Thyroid gland (tissue), 4 donors: Measurements from ENCODE around the gene BCLAF3. TPM values are rescaled to one million over a fixed set of nuclear protein-coding genes. Genes with fewer than 3 reads are reported as not detected.

Experiments
- DNase-seq, 2 donors: peaks; one replicate each; pipeline ENCODE4 v3.0.0-alpha.2; 2019
- H3K27ac ChIP-seq, 3 donors: fragments of 200-600 bp; sonication (generic); 1 replicate in 2 of 3; 2 replicates in 1 of 3; pipeline ENCODE4 v1.5.1; 2016 to 2019; ENCODE audit warnings: mild to moderate bottlenecking in 1 of 3, moderate library complexity in 1 of 3
- H3K27me3 ChIP-seq: fragments of 200-600 bp; sonication (generic); one replicate; pipeline ENCODE4 v1.5.1; 2019
- H3K36me3 ChIP-seq, 2 donors: fragments of 200-600 bp; sonication (generic); one replicate each; pipeline ENCODE4 v1.5.1; 2016 to 2019
- H3K4me1 ChIP-seq, 2 donors: fragments of 200-600 bp; sonication (generic); one replicate each; pipeline ENCODE4 v1.5.1; 2017 to 2019
- H3K4me3 ChIP-seq, 3 donors: fragments of 200-600 bp; sonication (generic); replicated peaks in 1 of 3; 1 replicate in 2 of 3; 2 replicates in 1 of 3; pipeline ENCODE4 v1.5.1; 2016; ENCODE audit warnings: mild to moderate bottlenecking in 1 of 3
- H3K9me3 ChIP-seq: fragments of 200-600 bp; sonication (generic); one replicate; pipeline ENCODE4 v1.5.1; 2017
- CTCF ChIP-seq, 6 experiments: fragments of 200-600 bp in 3 of 6; fragments of 450-650 bp in 3 of 6; sonication (generic) in 3 of 6; IDR thresholded peaks; one replicate each; pipeline ENCODE4 v1.5.1; 2016 to 2019; ENCODE audit warnings: antibody characterized with exemption in 6 of 6, mild to moderate bottlenecking in 2 of 6, inconsistent platforms in 1 of 6, moderate library complexity in 1 of 6
- POLR2A ChIP-seq, 2 donors: fragments of 450-650 bp; IDR thresholded peaks; one replicate each; pipeline ENCODE4 v1.6.1; 2017; ENCODE audit warnings: antibody characterized with exemption in 2 of 2, mild to moderate bottlenecking in 2 of 2, moderate library complexity in 1 of 2
- WGBS, 2 donors: methylation state at CpG; one replicate each; pipeline ENCODE4 v1.1.5; 2017; 5-methylcytosine and 5-hydroxymethylcytosine counted together
- intact Hi-C: fragments of 100-400 bp; cut with DNase I; formaldehyde crosslinking; loops from one replicate; pipeline ENCODE4 v1.15.1; 2023
- total RNA-seq, 4 donors: library from RNA; depleted of rRNA; stranded (reverse); fragments of >200 nt; gene quantifications; one replicate each; pipeline ENCODE4 v1.2.3, GENCODE V29; 2016

BCLAF3 gene
- total RNA-seq, 4 donors from 2014 or later: 10.8 to 16.7 (median 12.3) TPM

DNA sequence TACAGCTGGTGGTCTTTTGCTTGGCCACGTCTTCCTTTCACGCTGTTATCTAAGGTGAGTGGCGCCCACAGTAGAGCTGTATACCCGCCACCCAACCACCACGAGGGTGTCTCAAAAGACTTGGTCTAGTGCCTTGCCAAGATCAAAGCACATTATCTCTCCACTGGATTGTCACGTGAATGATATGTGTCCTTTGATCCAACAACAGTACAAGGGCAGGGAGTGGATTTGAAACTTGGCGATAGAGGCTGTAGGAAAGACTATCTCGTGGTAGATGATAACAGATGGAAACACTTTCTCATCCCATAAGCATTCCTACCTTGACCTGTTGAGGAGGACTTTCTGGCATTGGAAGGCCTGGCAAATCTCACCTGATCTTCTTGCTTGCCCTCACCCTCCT lies 37.7 kb upstream of the BCLAF3 start:
- H3K9me3 ChIP-seq: no peaks in the 10 kb centered on the region
- H3K36me3 ChIP-seq: no peaks in the 10 kb centered on the region
- 95 to 98% methylated on average over 5 to 8 of the region's 8 CpGs for WGBS, 2 donors
- H3K4me3 ChIP-seq: no peak overlapping the region
- no peaks in the 10 kb centered on the region for H3K4me1 ChIP-seq
- no peaks in the 10 kb centered on the region for H3K27me3 ChIP-seq
- DNase-seq: no peak
- no peak for TF ChIP-seq CTCF (IDR thresholded peaks at IDR 0.05)
- no peak for TF ChIP-seq POLR2A (IDR thresholded peaks at IDR 0.05)
- intact Hi-C loops: no loop called here
- H3K27ac ChIP-seq: no peak overlapping the region

DNA sequence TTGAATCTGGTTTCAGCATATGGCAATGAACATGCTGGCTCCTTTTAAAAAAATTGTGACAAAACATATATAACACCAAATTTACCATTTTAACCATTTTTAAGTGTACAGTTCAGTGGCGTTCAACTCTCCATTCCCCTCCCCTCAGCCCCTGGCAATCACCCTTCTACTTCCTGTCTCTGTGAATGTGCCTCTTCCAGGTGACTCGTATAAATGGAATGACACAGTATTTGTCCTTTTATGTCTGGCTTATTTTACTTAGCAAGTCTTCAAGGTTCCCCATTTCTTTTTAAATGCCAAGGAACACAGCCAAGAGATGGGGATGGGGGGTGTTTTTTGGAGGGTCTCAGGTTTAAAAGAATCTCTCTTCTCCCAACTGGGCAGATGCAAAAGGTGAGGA lies 35.4 kb upstream of the BCLAF3 start:
- Histone ChIP-seq H3K27ac (no peak overlapping the region), H3K4me3 (no peak overlapping the region), H3K9me3 (no peaks in the 10 kb centered on the region), H3K36me3 (no peaks in the 10 kb centered on the region), H3K27me3 (no peaks in the 10 kb centered on the region), H3K4me1 (no peaks in the 10 kb centered on the region)
- 40 to 57% methylated on average over 2 of the region's 2 CpGs for WGBS, 2 donors
- TF ChIP-seq POLR2A (IDR thresholded peaks at IDR 0.05) (no peak), CTCF (IDR thresholded peaks at IDR 0.05) (no peak)
- intact Hi-C loops: no loop called here
- DNase-seq: no peak

GRCh38 chrX:20019672-20020365 lies 29.0 kb upstream of the BCLAF3 start:
- H3K27ac ChIP-seq: no peak overlapping the region
- TF ChIP-seq POLR2A (IDR thresholded peaks at IDR 0.05): no peak
- TF ChIP-seq CTCF (IDR thresholded peaks at IDR 0.05): no peak
- no peaks in the 10 kb centered on the region for H3K9me3 ChIP-seq
- H3K27me3 ChIP-seq: no peaks in the 10 kb centered on the region
- 83 to 94% methylated on average over 6 of the region's 6 CpGs for WGBS, 2 donors
- intact Hi-C loops: no loop called here
- no peak for DNase-seq
- no peak overlapping the region for H3K4me3 ChIP-seq
- no peaks in the 10 kb centered on the region for H3K36me3 ChIP-seq
- H3K4me1 ChIP-seq: no peaks in the 10 kb centered on the region

DNA sequence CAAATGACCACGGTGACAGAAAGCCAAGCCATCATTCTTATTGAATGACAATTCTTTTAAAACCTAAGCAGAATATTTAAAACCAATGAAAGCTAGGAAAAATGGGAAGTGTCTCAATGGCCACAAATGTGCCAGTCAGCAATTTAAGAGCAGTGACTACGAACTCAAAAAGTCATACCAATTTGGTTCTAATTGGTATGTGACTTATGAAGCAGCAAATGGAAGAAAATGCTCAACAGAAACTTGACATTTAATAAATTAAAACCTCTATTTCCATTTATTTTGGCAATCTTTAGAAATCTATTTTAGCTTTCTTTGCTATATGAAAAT lies 25.7 kb upstream of the BCLAF3 start:
- no peaks in the 10 kb centered on the region for H3K9me3 ChIP-seq
- TF ChIP-seq POLR2A (IDR thresholded peaks at IDR 0.05) (no peak), CTCF (IDR thresholded peaks at IDR 0.05) (no peak)
- intact Hi-C loops: no loop called here
- no peak overlapping the region for H3K4me3 ChIP-seq
- DNase-seq: no peak
- H3K27me3 ChIP-seq: no peaks in the 10 kb centered on the region
- 85 to 88% methylated on average over 2 of the region's 2 CpGs for WGBS, 2 donors
- no peaks in the 10 kb centered on the region for H3K36me3 ChIP-seq
- H3K4me1 ChIP-seq: no peaks in the 10 kb centered on the region
- H3K27ac ChIP-seq: no peak overlapping the region

DNA sequence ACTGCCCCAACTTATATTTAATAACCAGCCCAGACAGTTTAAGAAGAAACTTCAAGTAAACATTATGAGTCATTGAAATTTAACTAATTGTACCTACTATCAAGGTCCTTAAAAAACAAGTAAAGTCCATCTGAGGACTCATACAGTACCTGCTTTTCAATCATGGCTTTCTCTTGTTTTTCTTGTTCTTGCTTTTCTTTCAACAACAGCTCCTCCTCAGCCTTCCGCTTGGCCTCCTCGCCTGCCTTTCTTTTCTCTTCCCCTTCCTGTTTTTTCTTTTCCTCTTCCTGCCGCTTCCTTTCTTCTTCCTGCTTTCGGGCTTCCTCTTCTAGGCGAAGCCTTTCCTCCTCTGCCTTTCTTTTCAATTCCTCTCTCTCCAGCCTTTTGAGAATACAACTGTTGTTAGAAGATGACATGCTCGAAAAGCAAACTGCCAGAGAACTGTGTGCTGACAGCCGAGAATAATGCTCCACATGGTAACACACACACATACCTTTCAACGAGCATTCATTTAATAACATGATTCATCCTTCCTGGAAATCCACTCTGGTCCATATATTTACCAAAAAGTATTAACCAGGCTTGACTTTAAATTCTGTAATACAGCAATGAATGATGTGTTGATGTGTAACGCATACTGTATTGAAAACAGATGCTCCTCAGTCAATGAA lies 25.2 kb upstream of the BCLAF3 start:
- WGBS, 2 donors: 74 to 82% methylated on average over 9 of the region's 9 CpGs
- Histone ChIP-seq H3K36me3 (no peaks in the 10 kb centered on the region), H3K27ac (no peak overlapping the region), H3K4me3 (no peak overlapping the region), H3K4me1 (no peaks in the 10 kb centered on the region), H3K9me3 (no peaks in the 10 kb centered on the region), H3K27me3 (no peaks in the 10 kb centered on the region)
- intact Hi-C loops: no loop called here
- no peak for DNase-seq
- TF ChIP-seq CTCF (IDR thresholded peaks at IDR 0.05) (no peak), POLR2A (IDR thresholded peaks at IDR 0.05) (no peak)
